Measurements from ENCODE around the gene KAZN.

Gene KAZN

GRCh38 chr1:14803002-14803789 is 204.7 kb downstream of the KAZN start:
- DNase-seq, result no peak

DNA sequence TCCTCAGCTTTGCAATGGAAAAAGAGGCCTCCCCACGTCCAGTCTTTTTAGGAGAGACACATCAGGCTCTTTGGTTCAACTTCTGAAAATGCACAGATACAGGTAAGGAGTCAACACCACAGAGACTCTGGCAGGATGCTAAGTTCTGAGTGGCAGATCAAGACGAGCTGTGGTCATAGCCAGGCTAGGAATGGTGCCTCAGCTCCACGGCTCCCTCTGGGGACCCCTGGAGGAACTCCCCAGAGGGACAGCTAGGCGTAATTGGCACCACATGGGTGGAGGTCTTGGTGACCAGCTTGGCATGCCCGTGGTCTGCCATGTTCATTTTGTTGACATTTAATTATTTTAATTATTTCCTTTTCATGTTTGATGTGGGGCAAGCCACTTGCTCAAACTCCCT is 206.1 kb downstream of the KAZN start:
- DNase-seq, result no peak

GRCh38 chr1:14806772-14807171 is 208.3 kb downstream of the KAZN start:
- no peak for DNase-seq

DNA sequence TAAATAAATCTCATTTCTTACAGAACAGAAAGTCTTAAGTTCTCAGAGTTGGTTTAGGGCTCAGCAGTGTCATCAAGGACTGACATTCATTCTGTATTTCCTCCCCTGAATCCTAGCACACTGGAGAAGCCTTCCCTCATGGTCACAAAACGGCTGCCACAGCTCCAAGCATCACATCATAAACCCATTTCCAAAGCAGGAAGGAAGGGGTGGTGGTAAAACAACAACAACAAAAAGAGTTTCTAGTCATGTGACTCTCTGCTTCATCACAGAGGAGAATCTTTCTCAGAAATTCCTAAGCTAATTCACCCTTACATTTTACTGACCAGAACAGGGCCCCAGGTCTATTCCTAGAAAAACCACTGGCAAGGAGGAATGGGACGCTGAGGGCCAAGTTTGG is 210.3 kb downstream of the KAZN start:
- DNase-seq, result no peak

DNA sequence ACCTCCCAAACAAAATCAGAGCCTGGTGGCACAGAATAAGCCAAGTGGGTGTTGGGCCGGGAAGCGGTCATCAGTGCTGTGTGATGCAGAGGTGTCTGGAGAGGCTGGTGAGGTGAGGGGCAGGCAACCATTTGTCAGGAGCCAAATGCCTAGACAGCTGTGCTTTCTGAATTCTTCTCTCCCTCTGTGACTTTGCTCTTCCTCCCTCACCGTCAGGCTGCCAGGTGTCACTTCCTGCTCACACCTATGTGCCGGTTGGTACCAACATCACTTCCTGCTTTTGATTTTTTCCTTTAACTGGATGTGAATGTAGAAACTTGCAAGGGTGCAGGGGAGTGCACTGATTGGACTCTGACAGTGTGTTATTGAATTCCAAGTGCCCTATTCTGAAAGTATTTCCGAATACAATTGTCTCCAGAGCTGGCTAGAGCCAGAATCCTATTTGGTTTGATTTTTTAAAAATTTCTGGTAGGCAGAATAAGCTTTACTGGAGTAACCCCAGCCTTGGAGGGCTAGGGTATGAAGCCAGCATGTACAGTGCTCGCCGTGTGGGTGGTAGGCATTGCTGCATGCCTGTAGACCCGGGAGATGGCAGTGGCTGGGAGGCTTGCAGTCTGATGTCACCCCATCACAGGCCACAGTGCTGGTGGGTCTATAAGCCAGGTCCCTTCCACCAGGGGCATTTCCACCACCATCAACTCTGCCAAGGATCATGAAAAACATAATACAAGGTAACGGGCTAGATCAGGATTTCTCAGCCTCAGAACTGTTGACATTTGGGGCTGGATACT is 210.9 kb downstream of the KAZN start:
- no peak for DNase-seq

GRCh38 chr1:14810595-14811361 is 212.3 kb downstream of the KAZN start:
- peak; percentile 74 for DNase-seq

GRCh38 chr1:14811573-14811972 is 213.1 kb downstream of the KAZN start:
- peak; percentile 39 for DNase-seq

DNA sequence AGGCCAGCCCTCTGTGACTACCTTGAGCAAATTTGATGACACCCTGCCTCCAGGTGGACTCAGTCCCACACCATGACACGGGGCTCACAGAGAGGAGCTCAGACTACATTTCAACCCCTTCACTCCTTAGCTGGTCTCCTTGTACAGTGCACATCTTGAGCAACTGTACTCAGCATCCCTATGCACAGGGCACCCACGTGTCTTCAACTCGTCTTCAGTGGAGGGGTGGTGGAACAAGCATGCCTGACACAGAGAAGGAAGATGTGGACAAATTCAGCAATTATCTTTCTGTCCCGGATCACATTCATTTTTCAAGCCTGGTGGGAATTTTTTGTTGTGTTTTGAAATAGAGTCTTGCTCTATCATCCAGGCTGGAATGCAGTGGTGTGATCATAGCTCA is 213.7 kb downstream of the KAZN start:
- DNase-seq, result no peak

- no peak for DNase-seq
These were observed 216.8 kb downstream of the KAZN start for GRCh38 chr1:14815175-14815877.

DNA sequence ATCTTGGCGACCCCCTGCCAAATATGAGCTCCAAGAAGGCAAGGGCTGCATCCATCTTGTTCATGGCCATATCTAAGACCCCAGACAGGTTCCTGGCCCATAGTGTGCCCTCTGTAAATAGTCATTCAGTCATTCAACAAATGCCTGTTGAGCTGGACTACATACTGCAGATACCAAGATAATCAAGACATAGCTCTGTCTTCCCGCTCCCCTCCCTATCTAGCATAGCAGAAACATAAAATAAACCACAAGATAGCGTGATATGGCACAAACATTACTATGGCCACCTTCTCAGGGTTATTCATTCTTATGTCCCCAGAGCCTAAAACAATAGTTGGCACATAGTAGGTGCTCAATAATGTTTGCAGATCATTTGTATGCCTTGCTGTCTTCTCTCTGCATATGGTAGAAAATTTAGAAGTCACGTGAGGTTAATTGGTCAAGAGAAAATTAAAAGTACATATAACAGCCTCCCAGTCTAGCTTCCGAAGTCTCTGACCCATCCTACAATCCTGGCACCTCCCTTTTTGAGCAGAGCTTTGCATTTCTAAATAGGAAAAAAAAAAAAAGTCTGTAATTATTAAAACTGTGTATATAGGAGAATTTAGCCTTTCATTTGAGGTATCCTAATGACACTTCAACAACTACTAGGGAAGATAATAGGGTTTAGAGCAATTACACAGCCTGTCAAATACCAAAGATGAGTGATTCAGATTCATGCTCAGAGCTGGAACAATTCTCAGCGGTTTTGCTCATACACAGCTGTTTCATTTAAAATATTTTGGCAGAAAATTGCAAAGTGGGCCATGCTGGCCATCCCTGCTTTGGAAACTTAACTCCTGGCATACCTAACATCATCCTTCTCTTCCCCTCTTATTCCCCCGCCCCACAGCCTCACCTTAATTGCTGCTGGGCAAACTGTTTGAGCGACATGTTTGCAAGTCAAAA is 219.0 kb downstream of the KAZN start:
- peak; percentile 27 for DNase-seq

GRCh38 chr1:14820295-14821085 is 222.0 kb downstream of the KAZN start:
- DNase-seq, result no peak

DNA sequence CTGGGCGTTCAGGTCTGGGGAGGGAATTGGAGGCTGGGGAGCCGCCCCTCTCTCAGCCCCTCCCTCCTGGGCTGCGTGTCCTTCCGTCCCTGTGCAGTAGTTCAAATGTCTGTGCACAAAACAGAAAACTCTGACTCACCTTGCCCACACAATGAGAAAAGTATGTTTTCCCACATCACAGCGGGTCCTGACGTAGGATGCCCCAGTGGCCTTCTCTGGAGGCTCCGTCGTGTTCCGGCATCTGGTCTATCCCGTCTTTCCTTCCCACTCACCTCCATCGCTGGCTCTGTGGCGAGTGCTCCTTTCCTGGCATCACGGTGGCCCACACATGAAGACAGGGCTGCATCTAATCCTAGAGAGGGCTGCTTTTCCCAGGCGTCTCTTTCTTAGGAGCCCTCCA is 224.0 kb downstream of the KAZN start:
- DNase-seq, result peak; percentile 37

- no peak for DNase-seq
These were observed 224.5 kb downstream of the KAZN start for GRCh38 chr1:14822996-14823395.

DNA sequence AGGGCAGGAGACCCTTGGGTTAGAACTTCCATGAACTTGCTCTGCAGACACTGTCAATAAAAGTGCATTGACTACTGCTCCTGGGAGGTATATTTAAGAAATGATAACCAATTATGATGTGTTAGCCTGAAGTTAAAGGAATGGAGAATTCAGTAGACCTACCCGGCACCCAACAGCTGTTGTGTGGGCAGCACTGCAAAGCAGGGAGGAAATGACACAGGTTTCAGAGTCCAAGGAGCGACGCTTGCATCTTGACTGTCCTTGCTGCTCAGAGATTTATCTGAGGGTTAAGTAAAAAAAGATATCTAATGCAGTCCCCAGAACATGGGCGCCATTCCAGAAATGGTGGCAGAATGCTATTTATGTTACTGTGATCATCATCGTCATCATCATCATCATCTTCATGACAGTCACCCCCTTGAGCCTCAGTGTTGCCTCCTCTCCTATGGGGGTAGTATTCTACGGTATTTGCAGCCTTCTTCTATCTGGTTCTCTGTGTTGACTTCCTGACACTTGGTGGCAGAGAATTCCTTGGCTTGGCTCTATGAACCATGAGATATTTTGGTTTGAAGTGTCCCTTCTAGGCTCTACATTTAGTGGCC is 225.9 kb downstream of the KAZN start:
- DNase-seq, result no peak

GRCh38 chr1:14825396-14825795 is 226.9 kb downstream of the KAZN start:
- DNase-seq, result no peak

GRCh38 chr1:14826172-14826636 is 227.7 kb downstream of the KAZN start:
- peak; percentile 88 for DNase-seq

DNA sequence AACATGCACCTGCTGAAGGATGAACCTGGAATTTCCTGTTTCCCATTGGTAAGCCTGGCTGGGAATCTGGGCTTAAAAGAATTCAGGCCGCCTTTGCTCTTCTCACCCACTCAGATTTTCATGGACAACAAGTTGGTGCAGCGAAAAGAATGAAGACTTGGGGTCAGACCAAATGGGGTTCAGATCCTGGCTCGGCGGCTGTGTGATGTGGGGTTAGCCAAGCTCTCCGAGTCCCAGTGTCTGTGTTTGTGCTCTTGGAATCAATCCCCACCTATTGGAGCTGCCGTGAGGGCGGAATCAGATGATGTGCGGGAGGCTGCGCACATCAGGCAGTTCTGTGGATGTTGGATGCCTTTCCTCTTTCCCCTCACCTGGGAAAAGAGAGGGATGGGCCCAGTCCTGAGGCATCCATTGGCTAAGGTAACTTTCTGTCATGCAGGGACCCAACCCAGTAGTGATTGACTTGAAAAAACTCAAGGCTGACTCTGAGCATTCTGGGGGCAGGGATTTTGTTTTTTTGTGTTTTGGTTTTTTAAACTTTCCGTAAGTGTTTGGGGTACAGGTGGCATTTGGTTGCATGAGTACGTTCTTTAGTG is 228.3 kb downstream of the KAZN start:
- DNase-seq, result no peak

DNA sequence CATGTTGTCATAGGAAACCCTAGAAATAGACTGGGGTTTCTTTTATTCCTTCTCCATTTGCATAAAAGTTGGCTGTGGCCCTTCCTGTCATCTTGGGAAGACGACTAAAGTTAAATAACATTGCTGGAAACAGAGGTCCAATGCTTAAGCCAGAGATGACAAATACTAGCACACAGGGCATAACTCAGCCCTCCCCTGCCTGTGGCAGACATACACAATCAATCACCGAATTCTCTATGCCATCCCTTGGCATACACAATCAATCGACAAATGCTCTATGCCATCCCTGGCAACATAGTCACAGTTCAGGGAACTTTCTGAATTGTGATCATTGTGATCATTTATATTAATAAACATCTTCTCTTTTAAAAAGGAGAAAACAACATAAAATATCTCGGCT is 229.4 kb downstream of the KAZN start:
- DNase-seq, result no peak

GRCh38 chr1:14828665-14829064 is 230.2 kb downstream of the KAZN start:
- no peak for DNase-seq

GRCh38 chr1:14835725-14836124 is 237.2 kb downstream of the KAZN start:
- no peak for DNase-seq
